ENCODE measurements around the gene RNU4-1.
A peak's percentile ranks its signal among the peaks of the same experiment; 100 is the strongest.

RNU4-1 gene

DNA sequence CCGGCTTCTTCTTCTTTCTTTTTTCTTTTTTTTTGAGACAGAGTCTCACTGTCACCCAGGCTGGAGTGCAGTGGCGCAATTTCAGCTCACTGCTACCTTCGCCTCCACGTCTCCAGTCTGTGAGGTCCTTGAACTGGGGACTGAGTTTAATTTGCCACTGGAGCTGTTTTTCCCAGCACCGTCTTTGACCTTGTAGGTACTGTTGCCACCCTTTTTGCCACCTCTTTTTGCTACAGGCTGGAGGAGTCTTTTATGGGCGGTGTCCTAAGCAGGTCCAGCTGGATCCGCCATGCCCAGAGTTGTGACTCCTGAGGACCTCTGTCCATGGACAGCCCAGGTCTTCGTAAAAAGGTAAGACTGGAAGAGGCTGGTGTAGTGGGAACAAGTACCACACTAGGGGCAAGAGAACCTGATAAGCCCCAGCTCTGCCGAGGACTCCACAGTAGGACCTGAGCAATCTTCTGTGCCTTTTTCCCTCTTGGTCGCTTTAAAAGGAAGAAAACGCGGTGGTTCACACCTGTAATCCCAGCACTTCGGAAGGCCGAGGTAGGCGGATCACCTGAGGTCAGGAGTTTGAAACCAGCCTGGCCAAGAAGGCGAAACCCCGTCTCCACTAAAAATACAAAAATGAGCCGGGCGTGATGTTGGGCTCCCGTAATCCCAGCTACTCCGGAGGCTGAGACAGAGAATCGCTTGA, 2.3 kb downstream of the RNU4-1 start:
- no peak for DNase-seq (ENCODE audit: low spot score)

DNA sequence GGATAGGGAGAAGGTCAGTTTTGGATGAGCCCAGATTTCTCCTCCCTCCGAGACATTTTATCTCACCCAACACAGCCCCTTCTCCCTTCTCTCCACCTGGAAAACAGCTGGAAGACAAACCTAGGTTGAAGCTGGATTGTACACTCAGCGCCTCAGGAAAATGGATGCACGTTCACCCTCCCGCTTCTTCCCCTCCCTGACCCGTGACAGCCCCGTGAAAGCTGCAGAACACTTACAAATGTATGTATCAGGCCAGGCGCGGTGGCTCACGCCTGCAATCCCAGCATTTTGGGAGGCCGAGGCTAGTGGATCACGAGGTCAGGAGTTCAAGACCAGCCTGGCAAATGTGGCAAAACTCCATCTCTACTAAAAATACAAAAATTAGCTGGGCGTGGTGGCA, 5.5 kb downstream of the RNU4-1 start:
- no peak for DNase-seq (ENCODE audit: low spot score)

DNA sequence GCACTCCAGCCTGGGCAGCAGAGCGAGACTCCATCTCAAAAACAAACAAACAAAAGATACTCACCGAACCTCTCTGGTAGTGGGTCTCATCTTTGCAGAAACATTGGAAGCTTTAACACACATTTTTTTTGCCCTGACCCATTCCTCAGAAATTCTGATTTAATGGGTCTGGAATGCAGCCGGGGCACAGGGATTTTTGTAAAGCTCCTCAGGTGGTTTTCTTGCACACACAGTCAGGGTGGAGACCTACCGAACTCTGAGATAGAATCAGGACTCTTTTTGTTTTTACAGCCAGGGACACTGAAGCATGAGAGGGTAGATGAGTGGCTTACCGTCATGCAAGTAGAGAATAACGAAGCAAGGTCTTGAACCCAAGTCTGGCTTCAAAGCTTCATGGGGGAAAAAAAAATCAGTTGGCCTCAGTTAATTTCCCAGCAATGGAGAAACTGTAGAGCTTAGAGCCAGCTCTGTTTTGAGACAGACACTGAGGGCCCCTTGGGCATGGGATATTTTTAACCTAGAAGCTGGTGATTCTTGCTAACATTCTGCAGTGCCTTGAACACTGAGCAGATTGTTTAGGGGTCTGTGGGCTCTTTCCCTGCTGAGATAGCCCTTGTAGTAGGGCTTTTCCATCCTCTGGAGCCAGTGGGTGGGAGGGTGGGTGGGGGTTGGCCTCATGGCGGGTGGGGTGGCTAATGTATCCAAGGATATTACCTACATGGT, 6.1 kb downstream of the RNU4-1 start:
- no peak for DNase-seq (ENCODE audit: low spot score)

DNA sequence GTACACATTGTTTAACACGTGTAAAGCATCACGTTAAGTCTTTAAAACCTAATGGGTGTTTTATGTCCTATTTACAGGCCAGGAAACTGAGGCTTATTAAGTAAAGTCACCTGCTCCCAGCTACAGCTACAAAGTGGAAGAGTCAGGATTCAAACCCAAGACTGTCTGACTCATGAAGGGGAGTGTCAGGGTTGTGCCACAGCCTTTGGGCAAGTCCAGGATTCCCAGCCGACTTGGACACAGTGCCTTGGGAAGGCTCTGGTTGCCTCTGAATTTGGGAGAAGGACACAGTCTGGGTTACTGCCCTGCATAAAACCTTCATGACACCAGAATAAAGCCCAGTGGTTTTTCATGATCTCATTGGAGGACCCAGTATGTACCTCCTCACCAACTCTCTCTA, 8.7 kb downstream of the RNU4-1 start:
- no peak for DNase-seq (ENCODE audit: low spot score)

DNA sequence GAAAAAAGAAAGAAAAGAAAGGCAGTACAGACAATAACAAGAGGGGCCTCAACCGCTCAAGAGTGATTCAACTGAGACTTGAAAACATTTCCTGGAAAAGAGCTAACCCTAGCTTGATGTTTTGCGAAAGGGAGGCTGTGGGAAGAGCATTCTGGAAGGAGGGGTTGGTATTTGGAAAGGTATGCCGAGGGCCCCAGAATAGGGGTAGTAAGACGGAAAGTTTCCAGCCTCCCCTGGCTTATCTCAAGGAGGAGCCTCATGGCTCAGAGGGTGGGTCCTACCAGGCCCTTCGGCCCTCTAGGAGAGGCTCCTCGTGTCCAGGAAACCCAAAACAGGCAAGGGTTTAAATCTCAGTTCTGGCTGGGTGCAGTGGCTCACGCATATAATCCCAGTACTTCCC, 9.7 kb downstream of the RNU4-1 start:
- DNase-seq (ENCODE audit: low spot score) = no peak

DNA sequence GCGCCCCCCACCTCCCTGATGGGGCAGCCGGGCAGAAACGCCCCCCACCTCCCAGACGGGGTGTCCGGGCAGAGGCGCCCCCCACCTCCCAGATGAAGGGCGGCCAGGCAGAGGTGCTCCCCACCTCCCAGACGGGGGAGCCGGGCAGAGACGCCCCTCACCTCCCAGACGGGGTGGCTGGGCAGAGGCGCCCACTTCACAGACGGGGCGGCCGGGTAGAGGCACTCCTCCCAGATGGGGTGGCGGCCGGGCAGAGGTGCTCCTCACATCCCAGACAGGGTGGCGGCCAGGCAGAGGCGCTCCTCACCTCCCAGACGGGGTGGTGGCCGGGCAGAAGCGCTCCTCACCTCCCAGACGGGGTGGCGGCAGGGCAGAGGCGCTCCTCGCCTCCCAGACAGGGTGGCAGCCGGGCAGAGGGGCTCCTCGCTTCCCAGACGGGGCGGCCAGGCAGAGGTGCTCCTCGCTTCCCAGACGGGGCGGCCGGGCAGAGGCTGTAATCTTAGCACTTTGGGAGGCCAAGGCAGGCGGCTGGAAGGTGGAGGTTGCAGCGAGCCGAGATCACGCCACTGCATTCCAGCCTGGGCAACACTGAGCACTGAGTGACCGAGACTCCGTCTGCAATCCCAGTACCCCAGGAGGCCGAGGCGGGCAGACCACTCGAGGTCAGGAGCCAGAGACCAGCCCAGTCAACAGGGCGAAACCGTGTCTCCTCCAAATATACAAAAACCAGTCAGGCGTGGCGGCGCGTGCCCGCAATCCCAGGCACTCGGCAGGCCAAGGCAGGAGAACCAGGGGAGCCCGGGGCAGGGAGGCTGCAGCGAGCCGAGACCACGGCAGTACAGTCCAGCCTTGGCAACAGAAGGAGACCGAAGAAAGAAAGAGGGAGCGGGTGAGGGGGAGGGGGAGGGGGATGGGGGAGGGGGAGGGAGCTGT, 14.6 kb downstream of the RNU4-1 start:
- DNase-seq (ENCODE audit: low spot score) = no peak

DNA sequence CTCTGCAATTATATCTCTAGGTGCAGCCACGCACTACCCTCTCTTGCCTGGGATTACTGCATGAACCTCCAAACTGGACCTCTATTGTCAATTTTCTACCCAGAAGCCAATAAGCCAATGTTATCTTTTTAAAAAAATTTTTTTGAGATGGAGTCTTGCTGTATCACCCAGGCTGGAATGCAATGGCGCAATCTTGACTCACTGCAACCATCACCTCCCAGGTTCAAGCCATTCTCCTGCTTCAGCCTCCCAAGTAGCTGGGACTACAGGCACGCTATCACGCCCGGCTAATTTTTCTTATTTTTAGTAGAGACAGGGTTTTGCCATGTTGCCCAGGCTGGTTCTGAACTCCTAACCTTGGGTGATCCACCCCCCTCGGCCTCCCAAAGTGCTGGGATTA, 16.3 kb downstream of the RNU4-1 start:
- DNase-seq (ENCODE audit: low spot score) = no peak

DNA sequence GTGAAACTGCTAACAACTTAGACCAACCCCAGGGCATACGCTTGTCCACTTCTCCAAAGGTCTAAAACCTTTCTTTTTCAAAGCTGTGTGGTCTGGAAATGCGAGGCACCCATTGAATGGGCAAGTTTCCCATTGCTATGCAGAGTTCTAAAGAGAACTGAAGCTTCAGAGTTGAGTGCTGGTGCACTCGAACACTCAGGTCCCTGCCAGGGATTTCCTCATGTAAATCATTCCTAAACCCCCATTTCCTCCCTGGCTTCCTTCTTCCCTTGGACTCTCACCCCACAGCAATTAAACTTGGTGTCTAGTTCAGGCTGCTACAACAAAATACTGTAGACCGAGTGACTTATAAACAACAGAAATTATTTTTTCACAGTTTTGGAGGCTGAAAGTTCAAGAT, 25.3 kb downstream of the RNU4-1 start:
- DNase-seq (ENCODE audit: low spot score) = no peak

DNA sequence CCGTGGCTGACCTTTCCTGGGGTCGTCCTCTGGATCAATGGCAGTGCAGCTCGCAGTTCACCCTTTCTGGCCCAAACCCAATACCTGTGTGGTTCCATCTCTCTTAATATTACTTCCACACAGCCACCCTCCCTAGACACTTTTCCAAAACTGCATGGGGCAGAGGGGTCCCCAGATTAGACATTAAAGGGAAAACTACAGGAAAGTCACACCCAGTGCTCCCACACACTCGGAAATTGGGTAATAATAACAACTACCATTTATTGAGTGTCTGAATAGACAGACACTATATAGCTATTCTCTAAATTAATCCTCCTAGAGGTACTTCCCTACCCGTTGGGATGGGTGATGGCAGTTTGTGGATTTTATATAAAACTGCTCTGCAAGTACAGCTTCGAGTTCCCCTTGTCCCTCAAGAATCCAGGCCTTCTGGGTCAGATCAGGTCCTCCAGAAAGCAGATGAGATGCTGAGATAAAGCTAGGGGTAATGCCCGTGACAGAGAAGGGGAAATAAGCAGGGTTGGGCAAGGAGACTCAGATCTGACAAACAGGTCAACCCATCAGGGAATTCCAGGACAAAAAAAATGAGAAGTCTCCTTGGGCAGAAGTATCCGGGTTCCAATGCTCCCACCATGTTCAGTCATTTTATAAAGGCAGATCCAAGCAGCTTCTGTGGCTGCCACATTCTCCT, 26.7 kb downstream of the RNU4-1 start:
- no peak for DNase-seq (ENCODE audit: low spot score)

DNA sequence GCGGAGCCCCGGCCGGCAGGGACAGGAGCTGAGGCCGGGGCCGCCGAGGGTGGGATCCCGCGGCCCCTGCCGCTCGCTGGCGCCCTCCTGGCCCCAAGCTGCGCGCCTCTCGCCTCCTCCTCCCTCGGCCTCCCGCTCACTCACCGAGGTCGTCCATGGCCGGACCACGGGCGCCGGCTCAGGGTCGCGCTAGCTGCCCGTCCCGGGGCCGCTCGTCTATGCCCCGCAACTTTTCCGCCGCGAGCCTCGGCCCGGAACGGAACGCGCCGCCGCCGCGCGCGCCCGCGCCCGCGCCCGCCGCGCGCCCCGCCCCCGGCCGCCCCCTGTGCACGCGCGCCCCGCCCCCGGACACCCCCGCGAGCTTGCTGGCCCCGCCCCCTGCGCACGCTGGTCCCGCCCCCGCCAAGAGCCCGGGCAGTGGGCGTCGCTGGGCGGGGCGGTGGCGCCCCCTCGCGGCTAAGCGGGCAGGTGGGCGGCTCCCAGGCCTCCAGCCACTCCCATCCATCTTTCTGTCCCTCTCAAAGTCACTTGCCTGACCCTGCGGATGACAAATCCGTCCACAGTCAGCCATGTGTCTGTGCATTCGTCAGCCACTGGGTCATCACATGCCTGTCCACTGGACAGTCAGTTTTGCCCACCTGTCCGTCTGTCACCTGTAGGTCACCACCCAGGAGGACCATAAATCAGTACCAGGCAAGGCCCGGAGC, 27.4 kb downstream of the RNU4-1 start, which contains the start of gene PXN:
Gene PXN (minus strand): TSS at position 258 of the 707 bp plus-strand sequence. CDS start 101 bp downstream, at position 157.
- peak; percentile 83 for DNase-seq (ENCODE audit: low spot score)

DNA sequence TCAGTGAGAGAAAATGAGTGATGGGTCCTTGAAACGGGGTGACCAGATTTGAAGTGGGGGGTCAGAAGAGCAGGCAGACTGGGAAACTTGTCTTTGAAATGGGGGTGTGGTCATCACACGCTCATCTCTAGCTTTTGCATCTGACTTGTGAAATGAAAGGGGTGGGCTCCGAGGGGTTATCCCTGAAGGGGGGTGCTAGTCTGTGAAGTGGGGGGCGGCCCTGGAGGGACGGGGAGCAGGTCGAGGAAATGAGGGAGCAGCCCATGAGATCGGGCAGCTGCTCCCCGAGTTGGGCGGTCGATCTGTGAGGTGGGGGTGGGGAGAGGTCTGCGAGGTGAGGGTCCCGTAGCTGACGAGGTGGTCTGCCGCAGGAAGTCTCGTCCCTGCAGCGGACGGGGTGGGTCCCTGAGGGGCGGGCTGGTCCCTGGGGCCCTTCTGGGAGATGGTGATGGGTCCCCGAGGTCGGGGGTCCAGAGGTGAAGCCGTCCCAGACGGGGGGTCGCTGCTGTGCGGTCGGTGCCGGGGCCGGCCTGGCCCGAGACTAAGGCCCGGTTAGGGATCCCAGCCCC, 28.0 kb downstream of the RNU4-1 start:
- no peak for DNase-seq (ENCODE audit: low spot score)

DNA sequence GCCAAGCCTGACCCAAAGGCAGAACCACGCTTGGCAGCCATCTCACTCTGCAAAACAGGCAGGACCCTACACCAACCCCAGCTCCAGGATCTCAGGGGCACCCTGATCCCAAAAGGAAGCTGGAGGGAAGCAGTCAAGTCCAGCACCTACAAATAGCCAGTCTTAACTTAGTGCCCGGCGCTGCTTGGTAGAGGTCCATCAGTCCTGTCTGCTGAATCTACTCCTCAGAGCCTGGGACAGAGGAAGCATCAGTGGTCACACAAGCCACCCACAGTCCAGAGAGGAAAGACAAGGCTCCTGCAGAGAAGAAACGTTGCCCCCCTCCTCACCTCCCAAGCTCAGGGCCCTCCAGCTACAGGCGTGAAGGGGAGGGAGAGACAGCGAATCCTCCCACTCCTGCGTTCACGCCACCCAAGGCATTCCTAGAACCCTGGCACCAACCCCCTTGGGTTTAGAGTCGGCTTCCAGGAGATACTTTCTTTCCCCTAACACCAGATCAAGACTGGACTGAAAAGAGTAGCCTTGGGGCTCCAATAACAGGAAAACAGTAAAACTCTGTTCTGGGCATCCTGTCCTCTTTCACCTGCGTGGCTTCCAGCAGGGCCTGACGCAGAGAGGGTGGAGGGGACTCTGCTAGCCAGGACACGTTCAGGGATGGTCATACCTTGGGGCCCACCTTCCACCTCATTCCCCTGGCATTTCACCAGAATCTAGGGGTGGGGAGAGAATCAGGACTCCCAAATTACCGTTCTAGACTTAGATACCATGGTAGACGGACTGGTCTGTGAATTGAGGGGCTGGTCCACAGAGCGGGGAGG, 28.7 kb downstream of the RNU4-1 start:
- DNase-seq (ENCODE audit: low spot score) = no peak

DNA sequence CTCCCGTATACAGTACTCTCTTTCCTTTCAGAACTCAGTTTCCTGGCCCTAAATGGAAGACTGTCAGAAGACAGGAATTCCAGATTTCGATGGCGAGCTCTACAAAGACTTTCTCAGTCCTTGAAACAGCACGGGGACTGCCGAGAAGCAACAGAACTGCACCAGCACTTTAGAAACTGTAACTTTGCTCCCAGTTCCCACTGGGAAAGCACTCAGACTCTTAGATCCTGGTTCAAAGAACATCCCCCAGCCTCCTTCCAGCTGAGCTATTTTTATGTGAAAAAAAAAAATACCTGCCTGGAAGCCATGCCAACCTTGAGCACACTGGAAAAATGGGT, 29.3 kb downstream of the RNU4-1 start:
- no peak for DNase-seq (ENCODE audit: low spot score)

DNA sequence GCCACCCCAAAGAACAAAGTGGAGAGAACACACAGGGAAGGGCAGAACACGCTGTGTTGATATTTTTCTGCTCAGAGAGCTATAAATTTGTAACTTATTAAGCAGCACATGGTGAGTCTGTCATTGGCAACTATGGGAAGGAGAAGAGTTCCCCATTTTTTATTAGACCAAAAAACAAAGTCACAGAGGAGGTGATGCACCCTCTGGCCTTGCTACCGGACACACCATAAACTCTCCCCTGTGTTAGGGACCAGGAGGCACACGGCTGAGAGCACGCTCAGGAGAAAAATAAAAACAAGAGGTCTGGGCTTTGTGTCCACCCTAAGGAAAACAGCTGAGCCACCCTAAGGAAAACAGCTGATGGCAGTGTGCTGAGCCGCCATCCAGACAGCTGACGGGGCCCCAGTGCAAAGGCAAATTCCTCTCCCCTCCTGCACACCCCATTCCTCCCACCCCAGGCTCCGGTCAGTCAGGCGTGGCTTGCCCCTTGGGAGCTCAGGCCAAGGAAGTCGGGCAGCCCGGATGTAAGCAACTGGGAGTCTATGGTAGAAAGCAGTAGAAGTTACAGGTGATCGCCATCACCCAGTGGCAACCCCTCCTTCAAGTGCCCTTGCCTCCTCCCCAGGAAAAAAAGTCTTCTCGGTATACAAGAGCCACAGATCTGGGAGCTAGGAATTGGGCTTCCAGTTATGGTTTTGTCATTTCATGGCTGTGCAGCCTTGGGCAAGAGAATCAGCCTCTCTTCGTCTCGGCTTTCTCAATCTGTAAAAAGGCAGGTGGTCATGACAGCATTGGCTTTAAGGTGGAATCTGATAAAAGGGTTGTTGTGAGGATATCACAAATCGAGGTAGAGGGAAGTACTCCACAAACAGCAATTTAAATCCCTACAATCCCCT, 29.9 kb downstream of the RNU4-1 start:
- DNase-seq (ENCODE audit: low spot score) = no peak

DNA sequence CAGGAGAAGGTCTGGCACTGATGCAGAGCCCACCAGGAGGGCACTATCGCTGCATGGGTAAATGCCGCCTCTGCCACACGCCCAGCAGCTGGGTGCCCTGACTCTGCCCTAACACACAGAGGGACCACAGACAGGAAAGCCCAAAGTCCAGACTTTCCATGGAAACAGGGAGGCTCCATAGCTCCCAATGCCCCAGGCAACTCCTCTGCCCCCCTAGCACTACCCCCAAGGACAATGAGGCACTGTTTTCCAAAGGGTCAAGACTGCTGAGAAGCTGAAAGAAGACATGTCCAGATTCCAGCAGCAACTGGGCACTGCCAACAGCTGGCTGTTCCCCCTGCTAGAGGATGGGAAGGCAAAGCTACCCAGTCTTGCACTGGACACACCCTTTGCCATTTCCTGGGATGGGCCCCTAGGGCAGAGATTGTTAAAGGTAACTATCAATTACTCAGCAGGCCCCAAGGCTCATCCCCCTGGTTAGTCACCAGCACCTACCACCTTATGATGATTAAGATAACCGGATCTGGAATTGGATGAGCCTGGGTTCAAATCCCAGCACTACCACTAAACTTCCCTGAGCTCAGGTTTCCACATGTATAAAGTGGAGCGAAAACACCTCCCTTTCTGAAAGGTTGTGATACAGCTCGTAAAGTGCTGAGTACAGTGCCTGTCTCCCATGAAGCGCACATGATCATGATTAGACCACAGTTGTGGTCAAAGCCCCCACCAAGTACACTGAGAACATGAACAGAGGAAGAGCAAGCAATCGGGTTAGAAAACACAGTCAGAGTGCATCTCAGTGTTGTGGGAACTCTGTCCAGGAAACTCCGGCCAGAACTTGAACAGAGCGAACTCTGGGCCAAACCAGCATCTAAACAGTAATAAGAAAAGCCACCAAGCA, 30.8 kb downstream of the RNU4-1 start:
- DNase-seq (ENCODE audit: low spot score) = no peak

DNA sequence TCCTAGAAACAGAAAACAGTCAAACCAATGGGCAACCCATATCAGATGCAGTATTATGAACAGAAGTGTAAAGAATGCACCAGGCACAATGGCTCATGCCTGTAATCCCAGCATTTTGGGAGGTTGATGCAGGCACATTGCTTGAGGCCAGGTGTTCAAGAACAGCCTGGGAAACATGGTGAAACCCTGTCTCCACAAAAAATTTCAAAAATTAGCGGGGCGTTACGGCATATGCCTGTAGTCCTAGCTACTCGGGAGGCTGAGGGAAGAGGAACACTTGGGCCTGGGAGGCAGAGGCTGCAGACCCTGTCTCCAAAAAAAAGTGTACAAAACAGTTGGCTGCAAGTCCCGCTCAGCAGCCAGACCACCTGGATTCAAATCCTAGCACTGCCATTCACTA, 32.4 kb downstream of the RNU4-1 start:
- no peak for DNase-seq (ENCODE audit: low spot score)

DNA sequence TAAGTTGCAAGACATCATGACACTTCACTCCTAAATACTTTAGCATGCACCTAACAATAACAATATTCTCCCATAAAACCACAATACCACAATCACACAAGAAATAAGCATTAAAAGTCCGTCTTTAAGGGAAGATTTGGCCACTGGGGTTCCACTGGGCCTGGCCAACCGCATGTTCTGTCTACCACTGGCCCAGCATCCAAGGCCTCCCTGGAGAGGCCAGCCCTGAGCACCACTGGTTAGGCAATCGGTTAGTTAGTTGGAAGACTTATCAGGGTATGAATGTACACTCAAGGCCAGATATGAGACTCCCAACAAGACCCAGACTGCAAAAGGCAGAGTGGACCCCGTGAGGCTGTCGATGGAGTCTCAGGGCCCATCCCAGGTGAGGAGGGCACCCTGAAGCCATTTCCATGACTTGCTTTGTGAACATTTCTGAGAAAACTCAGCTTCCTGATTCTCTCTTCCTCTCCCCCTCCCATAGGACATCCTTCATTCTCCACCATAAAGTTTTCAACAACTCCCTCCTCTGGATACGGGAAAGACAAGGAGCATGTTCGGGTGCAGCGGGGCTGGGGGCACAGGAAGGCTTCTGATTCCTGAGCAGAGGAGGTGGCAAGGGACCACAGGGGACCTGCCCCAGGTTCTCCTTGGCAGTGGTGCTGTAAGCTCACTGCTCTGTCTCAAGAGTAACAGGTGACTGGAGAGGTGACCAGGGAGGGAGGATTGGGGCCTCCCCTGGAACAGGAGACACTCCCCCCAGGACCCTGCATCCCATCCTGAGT, 33.4 kb downstream of the RNU4-1 start:
- no peak for DNase-seq (ENCODE audit: low spot score)
